Fibroblast of lung (primary cell): ENCODE data around the gene FLNB. TPM values are rescaled to one million over a fixed set of nuclear protein-coding genes. Genes with fewer than 3 reads are reported as not detected.
A peak's percentile ranks its signal among the peaks of the same experiment; 100 is the strongest.

Experiments
- DNase-seq, 2 donors: peaks; one replicate each; pipeline versions ENCODE4 v3.0.0 to v3.0.0-alpha.2; 2010; ENCODE audit warnings: low read depth in 2 of 2
- H2AFZ ChIP-seq: 2 replicates; pipeline ENCODE4 v1.5.1; 2012; ENCODE audit warnings: low read length, control low read depth, inconsistent platforms
- H3K27ac ChIP-seq: 2 replicates; pipeline ENCODE4 v1.5.1; 2011; ENCODE audit warnings: low read length, control low read depth; ENCODE audit not compliant: insufficient read depth
- H3K27me3 ChIP-seq: 2 replicates; pipeline ENCODE4 v1.5.1; 2011; ENCODE audit warnings: mild to moderate bottlenecking, low read length; ENCODE audit not compliant: control insufficient read depth, insufficient read depth
- H3K36me3 ChIP-seq: 2 replicates; pipeline ENCODE4 v1.5.1; 2011; ENCODE audit warnings: low read length; ENCODE audit not compliant: control insufficient read depth, insufficient read depth
- H3K4me1 ChIP-seq: 2 replicates; pipeline ENCODE4 v1.5.1; 2011; ENCODE audit warnings: low read length; ENCODE audit not compliant: control insufficient read depth, insufficient read depth; ENCODE audit errors: extremely low read depth
- H3K4me2 ChIP-seq: 2 replicates; pipeline ENCODE4 v1.5.1; 2011; ENCODE audit warnings: low read length, control low read depth; ENCODE audit not compliant: insufficient read depth; ENCODE audit errors: extremely low read depth
- H3K4me3 ChIP-seq, 4 experiments: fragments of 200-600 bp in 1 of 4; sonication (generic) in 1 of 4; replicated peaks in 1 of 4; 2 replicates each; pipeline ENCODE4 v1.5.1; 2011 to 2016; ENCODE audit warnings: low read length in 4 of 4, low read depth in 3 of 4, mild to moderate bottlenecking in 3 of 4, control low read depth in 2 of 4, inconsistent platforms in 1 of 4, mixed read lengths in 1 of 4; ENCODE audit not compliant: insufficient read depth in 1 of 4; ENCODE audit errors: control extremely low read depth in 1 of 4
- H3K79me2 ChIP-seq: 2 replicates; pipeline ENCODE4 v1.5.1; 2012; ENCODE audit warnings: mild to moderate bottlenecking, low read length, inconsistent platforms; ENCODE audit not compliant: control insufficient read depth, insufficient read depth
- H3K9ac ChIP-seq: 2 replicates; pipeline ENCODE4 v1.5.1; 2011; ENCODE audit warnings: mild to moderate bottlenecking, low read length, control low read depth; ENCODE audit not compliant: insufficient read depth
- H3K9me3 ChIP-seq: 2 replicates; pipeline ENCODE4 v1.5.1; 2012; ENCODE audit warnings: low read depth, low read length; ENCODE audit not compliant: control insufficient read depth, insufficient read depth
- H4K20me1 ChIP-seq: 2 replicates; pipeline ENCODE4 v1.5.1; 2011; ENCODE audit warnings: low read length; ENCODE audit not compliant: control insufficient read depth, insufficient read depth; ENCODE audit errors: extremely low read depth
- CTCF ChIP-seq, 2 donors: IDR thresholded peaks in 1 of 2; conservative IDR thresholded peaks in 1 of 2; 1 replicate in 1 of 2; 2 replicates in 1 of 2; pipeline ENCODE4 v1.5.1; 2011 to 2012; ENCODE audit warnings: low read length in 2 of 2, control low read depth in 1 of 2, inconsistent platforms in 1 of 2, low read depth in 1 of 2, mild to moderate bottlenecking in 1 of 2
- EZH2 ChIP-seq: IDR thresholded peaks from 2 replicates; pipeline ENCODE4 v1.5.1; 2012; ENCODE audit warnings: low read length, control low read depth, mild to moderate bottlenecking; ENCODE audit errors: missing control alignments
- polyA plus RNA-seq, 2 donors: library from polyadenylated mRNA; depleted of rRNA in 1 of 2; stranded (reverse) in 1 of 2; unstranded in 1 of 2; fragments of >200 nt; gene quantifications; 2 replicates each; pipeline ENCODE4 v1.2.1, GENCODE V29; 2011 to 2012; ENCODE audit warnings: missing spikeins in 1 of 2
- total RNA-seq: library from RNA; depleted of rRNA; stranded (reverse); fragments of >200 nt; gene quantifications from 2 replicates; pipeline ENCODE4 v1.2.1, GENCODE V29; 2014

FLNB gene
- total and polyA plus RNA-seq, 2 donors (not counting 1 experiment from before 2014, with no cell fraction given), result 81.7 to 105 TPM

GRCh38 chr3:58216496-58217195 is 208.4 kb downstream of the FLNB start:
- peaks cover 7% of the 10 kb centered on the region for H3K27me3 ChIP-seq
- no peak overlapping the region for H3K9ac ChIP-seq
- TF ChIP-seq EZH2, result no peak
- TF ChIP-seq CTCF (conservative IDR thresholded peaks at IDR 0.05 in 1 of 2, IDR thresholded peaks at IDR 0.05 in 1 of 2; ENCODE audit: low read depth in 1 of 2, low read length in 2 of 2), result no peak
- DNase-seq, result no peak
- no peaks in the 10 kb centered on the region for H3K4me1 ChIP-seq
- no peak overlapping the region for H3K4me3 ChIP-seq
- no peaks in the 10 kb centered on the region for H3K79me2 ChIP-seq
- no peaks in the 10 kb centered on the region for H3K9me3 ChIP-seq
- no peaks in the 10 kb centered on the region for H3K36me3 ChIP-seq
- no peak overlapping the region for H3K27ac ChIP-seq
- H4K20me1 ChIP-seq, result no peaks in the 10 kb centered on the region
- H2AFZ ChIP-seq, result no peak overlapping the region
- peak overlapping the region; percentile 17 for H3K4me2 ChIP-seq

- Histone ChIP-seq H3K27me3 (peaks cover 7% of the 10 kb centered on the region), H3K4me1 (no peaks in the 10 kb centered on the region), H3K4me2 (peak overlapping the region; percentile 17), H3K4me3 (peak overlapping the region in 1 of 4 experiments; percentile 14), H4K20me1 (no peaks in the 10 kb centered on the region), H3K9ac (no peak overlapping the region), H3K9me3 (no peaks in the 10 kb centered on the region), H3K79me2 (no peaks in the 10 kb centered on the region), H3K36me3 (no peaks in the 10 kb centered on the region), H2AFZ (no peak overlapping the region), H3K27ac (no peak overlapping the region)
- TF ChIP-seq EZH2, result no peak
- peak; percentile 69 to 93 for TF ChIP-seq CTCF (conservative IDR thresholded peaks at IDR 0.05 in 1 of 2, IDR thresholded peaks at IDR 0.05 in 1 of 2; ENCODE audit: low read depth in 1 of 2, low read length in 2 of 2)
- DNase-seq, result peak; percentile 62 to 67
Observed at GRCh38 chr3:58217209-58217811, 209.1 kb downstream of the FLNB start.

GRCh38 chr3:58218904-58219303 is 210.7 kb downstream of the FLNB start:
- H3K27me3 ChIP-seq, result peaks cover 5% of the 10 kb centered on the region
- H3K27ac ChIP-seq, result no peak overlapping the region
- no peak overlapping the region for H3K4me2 ChIP-seq
- no peaks in the 10 kb centered on the region for H4K20me1 ChIP-seq
- H3K9me3 ChIP-seq, result no peaks in the 10 kb centered on the region
- no peaks in the 10 kb centered on the region for H3K79me2 ChIP-seq
- no peak overlapping the region for H3K4me3 ChIP-seq
- DNase-seq, result no peak
- no peak overlapping the region for H2AFZ ChIP-seq
- no peak overlapping the region for H3K9ac ChIP-seq
- no peak for TF ChIP-seq EZH2
- no peak for TF ChIP-seq CTCF (conservative IDR thresholded peaks at IDR 0.05 in 1 of 2, IDR thresholded peaks at IDR 0.05 in 1 of 2; ENCODE audit: low read depth in 1 of 2, low read length in 2 of 2)
- no peaks in the 10 kb centered on the region for H3K36me3 ChIP-seq
- no peaks in the 10 kb centered on the region for H3K4me1 ChIP-seq

Other genes with a start within 250 kb of the FLNB start
- not detected in 2 replicates for gene DNASE1L3, start 202.6 kb downstream of the FLNB start, total RNA-seq
- not detected in 2 replicates for gene DNASE1L3, start 202.6 kb downstream of the FLNB start, polyA plus RNA-seq
- 10.0 and 13.5 TPM in 2 replicates for gene ABHD6, start 229.4 kb downstream of the FLNB start, total RNA-seq
- gene ABHD6, start 229.4 kb downstream of the FLNB start, polyA plus RNA-seq, result 7.3 and 10.4 TPM in 2 replicates